Lung (tissue), 12 donors: ENCODE results near the gene CADM2. TPM values are rescaled to one million over a fixed set of nuclear protein-coding genes. Genes with fewer than 3 reads are reported as not detected.
"Not testable (repeated sequence)": the region's sequence is repeated elsewhere in the genome, so short reads cannot be mapped to it uniquely, and the experiment has no call there.

ENCODE experiments used
- ATAC-seq: fragments of 200-7000 bp; cut with Tn5 transposase; one replicate; pipeline ENCODE4 v1.9.1; 2020; ENCODE audit warnings: moderate number of reproducible peaks; ENCODE audit not compliant: insufficient read depth, low FRiP score
- DNase-seq, 3 donors: peaks; one replicate each; pipeline ENCODE4 v3.0.0-alpha.2; 2013 to 2017
- H3K27ac ChIP-seq, 2 donors: one replicate each; pipeline ENCODE4 v1.5.1; 2013; ENCODE audit warnings: mild to moderate bottlenecking in 2 of 2, moderate library complexity in 2 of 2, control low read depth in 1 of 2, inconsistent platforms in 1 of 2, low read depth in 1 of 2, low read length in 1 of 2
- H3K27me3 ChIP-seq, 3 donors: one replicate each; pipeline ENCODE4 v1.5.1; 2013; ENCODE audit warnings: low read length in 2 of 3; ENCODE audit not compliant: control insufficient read depth in 3 of 3, insufficient read depth in 3 of 3
- H3K36me3 ChIP-seq, 4 donors: one replicate each; pipeline ENCODE4 v1.5.1; 2013; ENCODE audit warnings: low read length in 4 of 4, mild to moderate bottlenecking in 1 of 4, moderate library complexity in 1 of 4; ENCODE audit not compliant: control insufficient read depth in 4 of 4, insufficient read depth in 4 of 4
- H3K4me1 ChIP-seq, 5 donors: one replicate each; pipeline ENCODE4 v1.5.1; 2013; ENCODE audit warnings: low read length in 5 of 5, mild to moderate bottlenecking in 2 of 5, moderate library complexity in 1 of 5; ENCODE audit not compliant: control insufficient read depth in 5 of 5, insufficient read depth in 5 of 5
- H3K4me3 ChIP-seq: one replicate; pipeline ENCODE4 v1.5.1; 2013; ENCODE audit warnings: mild to moderate bottlenecking, control low read depth, moderate library complexity
- H3K9ac ChIP-seq, 2 donors: one replicate each; pipeline ENCODE4 v1.5.1; 2013; ENCODE audit warnings: low read length in 2 of 2, control low read depth in 1 of 2; ENCODE audit not compliant: insufficient read depth in 1 of 2
- H3K9me3 ChIP-seq, 4 donors: one replicate each; pipeline ENCODE4 v1.5.1; 2013; ENCODE audit warnings: low read length in 3 of 4, mild to moderate bottlenecking in 1 of 4, moderate library complexity in 1 of 4; ENCODE audit not compliant: control insufficient read depth in 4 of 4, insufficient read depth in 3 of 4
- WGBS, 2 donors: extraction: QIAGEN DNeasy Blood & Tissue Kit; methylation state at CpG; one replicate each; pipeline ENCODE4 v1.1.7; 2013; 5-methylcytosine and 5-hydroxymethylcytosine counted together
- polyA plus RNA-seq, 2 donors: library from polyadenylated mRNA; stranded (reverse); fragments of 200-250 nt; gene quantifications; one replicate each; pipeline ENCODE4 v1.2.1, GENCODE V29; 2013
- total RNA-seq, 2 donors: library from RNA; depleted of rRNA in 1 of 2; stranded (reverse); fragments of >200 nt in 1 of 2; gene quantifications; one replicate each; pipeline ENCODE4 v1.2.1, GENCODE V29; 2014 to 2021
- TF ChIP-seq, protein P1 (sequence below): IDR thresholded peaks from 2 replicates; pipeline ENCODE4 v1.5.1; 2012; ENCODE audit warnings: mild to moderate bottlenecking; ENCODE audit errors: control extremely low read depth, extremely low read depth
- donor health status: control.
- donor health status: control.
- donor health status: Bipolar disorder and iron deficiency.
- donor health status: healthy.
- donor health status: DM: yes; HTN: yes; CAD: no.

The CADM2 gene
- total and polyA plus RNA-seq, 4 donors, result 0.14 to 3.3 (median 0.32) TPM

- TF ChIP-seq, protein P1, sequence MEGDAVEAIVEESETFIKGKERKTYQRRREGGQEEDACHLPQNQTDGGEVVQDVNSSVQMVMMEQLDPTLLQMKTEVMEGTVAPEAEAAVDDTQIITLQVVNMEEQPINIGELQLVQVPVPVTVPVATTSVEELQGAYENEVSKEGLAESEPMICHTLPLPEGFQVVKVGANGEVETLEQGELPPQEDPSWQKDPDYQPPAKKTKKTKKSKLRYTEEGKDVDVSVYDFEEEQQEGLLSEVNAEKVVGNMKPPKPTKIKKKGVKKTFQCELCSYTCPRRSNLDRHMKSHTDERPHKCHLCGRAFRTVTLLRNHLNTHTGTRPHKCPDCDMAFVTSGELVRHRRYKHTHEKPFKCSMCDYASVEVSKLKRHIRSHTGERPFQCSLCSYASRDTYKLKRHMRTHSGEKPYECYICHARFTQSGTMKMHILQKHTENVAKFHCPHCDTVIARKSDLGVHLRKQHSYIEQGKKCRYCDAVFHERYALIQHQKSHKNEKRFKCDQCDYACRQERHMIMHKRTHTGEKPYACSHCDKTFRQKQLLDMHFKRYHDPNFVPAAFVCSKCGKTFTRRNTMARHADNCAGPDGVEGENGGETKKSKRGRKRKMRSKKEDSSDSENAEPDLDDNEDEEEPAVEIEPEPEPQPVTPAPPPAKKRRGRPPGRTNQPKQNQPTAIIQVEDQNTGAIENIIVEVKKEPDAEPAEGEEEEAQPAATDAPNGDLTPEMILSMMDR, result no peak
- Histone ChIP-seq H3K27me3 (no peaks in the 10 kb centered on the region), H3K4me1 (no peaks in the 10 kb centered on the region), H3K9me3 (no peaks in the 10 kb centered on the region), H3K36me3 (no peaks in the 10 kb centered on the region), H3K27ac (no peak overlapping the region), H3K9ac (no peak overlapping the region), H3K4me3 (no peak overlapping the region)
- ATAC-seq (no peak), DNase-seq (no peak)
- WGBS, 2 donors, result 57 to 68% methylated on average over 6 of the region's 6 CpGs
Observed at GRCh38 chr3:85977615-85978338, 1019.0 kb downstream of the CADM2 start.

DNA sequence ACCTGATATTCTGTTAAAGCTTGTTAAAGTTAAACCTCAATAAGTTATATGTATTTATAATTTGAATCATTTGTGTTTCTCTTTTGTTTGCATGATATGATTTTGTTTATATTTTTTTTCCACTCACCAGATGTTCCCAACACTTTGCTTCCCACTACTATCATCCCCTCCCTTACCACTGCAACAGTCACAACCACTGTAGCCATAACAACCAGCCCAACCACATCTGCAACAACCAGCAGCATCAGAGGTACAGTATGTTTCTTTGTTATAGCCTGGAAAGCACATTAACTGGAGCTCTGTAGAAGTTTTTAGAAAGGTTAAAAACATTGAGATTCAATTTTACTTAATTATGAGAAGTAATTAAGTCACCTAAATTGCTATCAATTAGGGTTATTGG lies 1020.2 kb downstream of the CADM2 start:
- no peak overlapping the region for H3K27ac ChIP-seq
- H3K9ac ChIP-seq, result no peak overlapping the region
- no peaks in the 10 kb centered on the region for H3K27me3 ChIP-seq
- no peak overlapping the region for H3K4me3 ChIP-seq
- TF ChIP-seq, protein P1, result no peak
- DNase-seq (peak; percentile 10 to 35 (median 13)), ATAC-seq (no peak)
- H3K9me3 ChIP-seq, result no peaks in the 10 kb centered on the region
- H3K36me3 ChIP-seq, result no peaks in the 10 kb centered on the region
- H3K4me1 ChIP-seq, result no peaks in the 10 kb centered on the region

DNA sequence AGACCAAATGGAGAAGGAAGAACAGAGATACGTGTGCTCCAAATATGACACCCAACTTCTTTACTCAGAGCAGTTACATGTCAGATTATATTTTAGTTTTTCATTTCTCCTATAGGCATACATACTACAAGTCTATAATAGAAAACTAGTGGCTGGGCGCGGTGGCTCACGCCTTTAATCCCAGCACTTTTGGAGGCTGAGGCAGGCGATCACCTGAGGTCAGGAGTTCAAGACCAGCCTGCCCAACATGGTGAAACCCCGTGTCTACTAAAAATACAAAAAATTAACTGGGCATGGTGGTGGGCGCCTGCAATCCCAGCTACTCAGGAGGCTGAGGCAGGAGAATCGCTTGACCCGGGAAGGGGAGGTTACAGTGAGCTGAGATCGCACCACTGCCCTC lies 1030.8 kb downstream of the CADM2 start:
- not testable (repeated sequence) for H3K27ac ChIP-seq, H3K9ac ChIP-seq, DNase-seq, ATAC-seq, H3K4me1 ChIP-seq, H3K9me3 ChIP-seq, H3K36me3 ChIP-seq, H3K27me3 ChIP-seq, H3K4me3 ChIP-seq
- WGBS, 2 donors, result 92 to 94% methylated on average over 10 of the region's 10 CpGs

GRCh38 chr3:86029590-86029989 lies 1070.8 kb downstream of the CADM2 start:
- Histone ChIP-seq H3K27ac (no peak overlapping the region), H3K36me3 (no peaks in the 10 kb centered on the region), H3K4me3 (no peak overlapping the region), H3K4me1 (no peaks in the 10 kb centered on the region), H3K9ac (no peak overlapping the region), H3K9me3 (no peaks in the 10 kb centered on the region), H3K27me3 (no peaks in the 10 kb centered on the region)
- ATAC-seq (no peak), DNase-seq (no peak)
- TF ChIP-seq, protein P1, result no peak
- 88 to 93% methylated on average over 1 of the region's 1 CpG for WGBS, 2 donors
